A673 (cell line): ENCODE results near the gene SLC22A1. TPM values are rescaled to one million over a fixed set of nuclear protein-coding genes. Genes with fewer than 3 reads are reported as not detected.

Experiments used
- BruUV-seq: library from RNA; stranded (reverse); fragments of 400-500 nt; replicated peaks from 2 replicates; lab custom pipeline; 2021; lab: Mats Ljungman, UMichigan
- CTCF ChIA-PET: fragments of 300-600 bp; sonication (Branson Sonifier 250); formaldehyde crosslinking; loops from one replicate; lab custom pipeline; 2022; ENCODE audit warnings: antibody characterized with exemption; lab: Charles Lee
- POLR2A ChIA-PET: fragments of 300-600 bp; sonication (Branson Sonifier 250); formaldehyde crosslinking; loops from one replicate; lab custom pipeline; 2022; ENCODE audit warnings: antibody characterized with exemption; ENCODE audit not compliant: low non-redundant PET; lab: Charles Lee
- DNase-seq: peaks from one replicate; pipeline ENCODE4 v3.0.0-alpha.2; 2015; ENCODE audit warnings: low spot score
- H3K27ac ChIP-seq: fragments of 200-600 bp; sonication (generic); 2 replicates; pipeline ENCODE4 v1.5.1; 2016; ENCODE audit warnings: mixed run types, low read depth, mild to moderate bottlenecking, mixed read lengths, antibody characterized with exemption, low read length; ENCODE audit not compliant: poor library complexity, severe bottlenecking
- H3K27me3 ChIP-seq: fragments of 200-600 bp; sonication (generic); replicated peaks from 2 replicates; pipeline ENCODE4 v1.6.1; 2017; ENCODE audit warnings: mixed run types, low read depth, mild to moderate bottlenecking, mixed read lengths, antibody characterized with exemption, low read length; ENCODE audit not compliant: insufficient read depth, poor library complexity
- H3K36me3 ChIP-seq: fragments of 200-600 bp; sonication (generic); 2 replicates; pipeline ENCODE4 v1.6.1; 2016; ENCODE audit warnings: mixed run types, mild to moderate bottlenecking, mixed read lengths, antibody characterized with exemption, low read length; ENCODE audit not compliant: insufficient read depth, poor library complexity, severe bottlenecking
- H3K4me1 ChIP-seq: fragments of 200-600 bp; sonication (generic); 2 replicates; pipeline ENCODE4 v1.6.1; 2017; ENCODE audit warnings: mixed run types, mild to moderate bottlenecking, mixed read lengths, antibody characterized with exemption, low read length; ENCODE audit not compliant: insufficient read depth, poor library complexity, severe bottlenecking
- H3K4me3 ChIP-seq: fragments of 200-600 bp; sonication (generic); 2 replicates; pipeline ENCODE4 v1.5.1; 2016; ENCODE audit warnings: low read depth, mixed run types, mild to moderate bottlenecking, mixed read lengths, low read length; ENCODE audit not compliant: poor library complexity, severe bottlenecking
- H3K9me3 ChIP-seq: fragments of 200-600 bp; sonication (generic); 2 replicates; pipeline ENCODE4 v1.6.1; 2016; ENCODE audit warnings: mixed run types, low read depth, mild to moderate bottlenecking, mixed read lengths, antibody characterized with exemption, low read length; ENCODE audit not compliant: poor library complexity, severe bottlenecking
- CTCF ChIP-seq: fragments of 300-800, 200-600 bp; sonication (generic); conservative IDR thresholded peaks from 2 replicates; pipeline ENCODE4 v1.5.1; 2017; ENCODE audit warnings: low read depth, mild to moderate bottlenecking, antibody characterized with exemption, low read length, moderate library complexity, mixed read lengths
- EZH2 ChIP-seq: fragments of 200-600 bp; sonication (generic); IDR thresholded peaks from 2 replicates; pipeline ENCODE4 v1.6.1; 2017; ENCODE audit warnings: borderline replicate concordance, low read depth, mild to moderate bottlenecking, mixed read lengths, antibody characterized with exemption, low read length; ENCODE audit not compliant: poor library complexity, severe bottlenecking
- intact Hi-C: fragments of 100-400 bp; cut with micrococcal nuclease; formaldehyde crosslinking; loops from one replicate; pipeline ENCODE4 v1.10.0; 2022; ENCODE audit not compliant: unreplicated experiment
- total RNA-seq: library from RNA; stranded (reverse); gene quantifications from 2 replicates; pipeline ENCODE4 v1.2.3, GENCODE V29; 2021

SLC22A1 gene
- total RNA-seq, 1 experiment from 2014 or later, result 3.3 TPM

- TF ChIP-seq EZH2 (no peak), CTCF (no peak)
- H3K27ac ChIP-seq, result no peak overlapping the region
- H3K9me3 ChIP-seq, result no peaks in the 10 kb centered on the region
- POLR2A ChIA-PET, result no interaction called here
- H3K27me3 ChIP-seq, result no peaks in the 10 kb centered on the region
- no peak overlapping the region for H3K4me3 ChIP-seq
- no peaks in the 10 kb centered on the region for H3K4me1 ChIP-seq
- H3K36me3 ChIP-seq, result no peaks in the 10 kb centered on the region
- no TSS peak for BruUV-seq
- intact Hi-C loops, result no loop called here
- CTCF ChIA-PET, result no interaction called here
- DNase-seq, result no peak
These were observed 86.0 kb downstream of the SLC22A1 start for GRCh38 chr6:160207618-160208017.

Other genes with a start within 250 kb of the SLC22A1 start
- gene MAS1, start 230.8 kb upstream of the SLC22A1 start, total RNA-seq, result not detected in 2 replicates
- 64.7 and 67.4 TPM in 2 replicates for gene IGF2R, start 152.7 kb upstream of the SLC22A1 start, total RNA-seq
- gene SLC22A2, start 137.0 kb downstream of the SLC22A1 start, total RNA-seq, result not detected in 2 replicates
- not detected in 2 replicates for gene SLC22A3, start 226.6 kb downstream of the SLC22A1 start, total RNA-seq